ENCODE data around the gene BDKRB1.

GRCh38 chr14:96214793-96215192 is 41.2 kb upstream of the BDKRB1 start:
- no peak for TF ChIP-seq CTCF (IDR thresholded peaks at IDR 0.05)
- no peak for TF ChIP-seq POLR2A (IDR thresholded peaks at IDR 0.05)

Data from lower leg skin (tissue), 3 donors.